ENCODE measurements around the gene SSTR5. TPM values are rescaled to one million over a fixed set of nuclear protein-coding genes. Genes with fewer than 3 reads are reported as not detected.

Gene SSTR5
- total RNA-seq, 4 donors from 2014 or later, result 1.5 TPM; not detected in 3

DNA sequence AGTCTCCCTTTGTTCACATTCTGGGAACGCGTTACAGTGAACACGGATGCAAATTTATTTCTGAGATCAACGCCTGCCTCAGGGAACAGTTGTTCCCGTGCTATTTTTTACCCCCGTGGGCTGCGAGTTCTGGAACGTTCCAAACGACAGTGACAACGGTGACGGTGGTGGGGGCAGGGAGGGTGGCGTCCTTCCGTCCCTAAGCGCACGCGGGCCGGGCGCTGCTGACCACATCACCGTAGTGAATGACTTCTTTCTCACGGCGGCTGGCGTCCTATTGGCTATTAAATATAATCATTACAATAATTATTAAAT lies 45.1 kb upstream of the SSTR5 start:
- no peak overlapping the region for H3K4me3 ChIP-seq
- TF ChIP-seq, protein P1, sequence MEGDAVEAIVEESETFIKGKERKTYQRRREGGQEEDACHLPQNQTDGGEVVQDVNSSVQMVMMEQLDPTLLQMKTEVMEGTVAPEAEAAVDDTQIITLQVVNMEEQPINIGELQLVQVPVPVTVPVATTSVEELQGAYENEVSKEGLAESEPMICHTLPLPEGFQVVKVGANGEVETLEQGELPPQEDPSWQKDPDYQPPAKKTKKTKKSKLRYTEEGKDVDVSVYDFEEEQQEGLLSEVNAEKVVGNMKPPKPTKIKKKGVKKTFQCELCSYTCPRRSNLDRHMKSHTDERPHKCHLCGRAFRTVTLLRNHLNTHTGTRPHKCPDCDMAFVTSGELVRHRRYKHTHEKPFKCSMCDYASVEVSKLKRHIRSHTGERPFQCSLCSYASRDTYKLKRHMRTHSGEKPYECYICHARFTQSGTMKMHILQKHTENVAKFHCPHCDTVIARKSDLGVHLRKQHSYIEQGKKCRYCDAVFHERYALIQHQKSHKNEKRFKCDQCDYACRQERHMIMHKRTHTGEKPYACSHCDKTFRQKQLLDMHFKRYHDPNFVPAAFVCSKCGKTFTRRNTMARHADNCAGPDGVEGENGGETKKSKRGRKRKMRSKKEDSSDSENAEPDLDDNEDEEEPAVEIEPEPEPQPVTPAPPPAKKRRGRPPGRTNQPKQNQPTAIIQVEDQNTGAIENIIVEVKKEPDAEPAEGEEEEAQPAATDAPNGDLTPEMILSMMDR (IDR thresholded peaks at IDR 0.05), result no peak
- TF ChIP-seq POLR2AphosphoS5 (IDR thresholded peaks at IDR 0.05) (no peak), POLR2A (IDR thresholded peaks at IDR 0.05) (no peak), EP300 (IDR thresholded peaks at IDR 0.05) (no peak)
- H3K4me1 ChIP-seq, result peaks cover 3% of the 10 kb centered on the region
- DNase-seq (ENCODE audit: low spot score in 2 of 2), result no peak
- 76% methylated on average over 22 of the region's 22 CpGs for WGBS
- H3K27ac ChIP-seq, result no peak overlapping the region
- H3K27me3 ChIP-seq, result peaks cover 84% of the 10 kb centered on the region
- H3K36me3 ChIP-seq, result no peaks in the 10 kb centered on the region
- no peaks in the 10 kb centered on the region for H3K9me3 ChIP-seq

DNA sequence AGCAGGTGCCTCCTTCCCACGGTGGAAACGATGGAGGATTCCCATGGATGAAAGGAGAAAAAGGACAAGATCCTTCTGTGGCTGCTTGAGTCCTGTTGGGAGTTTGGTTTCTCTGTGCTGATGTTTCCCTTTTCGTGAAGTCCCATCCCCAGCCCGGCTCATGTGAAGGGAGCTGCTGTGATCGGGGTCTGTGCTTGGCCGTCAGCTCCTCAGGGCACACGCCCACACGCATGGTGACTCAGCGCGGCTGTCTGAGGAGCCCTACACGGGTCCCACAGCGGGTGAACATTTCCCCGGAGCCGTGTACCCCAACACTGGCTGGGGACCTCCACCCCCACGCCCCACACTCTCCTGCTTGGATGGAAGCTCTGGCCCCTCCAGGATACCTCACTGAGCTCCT lies 44.5 kb upstream of the SSTR5 start:
- Histone ChIP-seq H3K36me3 (no peaks in the 10 kb centered on the region), H3K9me3 (no peaks in the 10 kb centered on the region), H3K27ac (no peak overlapping the region), H3K4me3 (no peak overlapping the region), H3K27me3 (peaks cover 78% of the 10 kb centered on the region), H3K4me1 (peaks cover 3% of the 10 kb centered on the region)
- DNase-seq (ENCODE audit: low spot score in 2 of 2), result no peak
- TF ChIP-seq EP300 (IDR thresholded peaks at IDR 0.05) (no peak), POLR2A (IDR thresholded peaks at IDR 0.05) (no peak), POLR2AphosphoS5 (IDR thresholded peaks at IDR 0.05) (no peak)
- TF ChIP-seq, protein P1 (IDR thresholded peaks at IDR 0.05), result no peak
- WGBS, result 30% methylated on average over 15 of the region's 15 CpGs

- no peak overlapping the region for H3K4me3 ChIP-seq
Observed at GRCh38 chr16:1028524-1029258, 43.9 kb upstream of the SSTR5 start.

DNA sequence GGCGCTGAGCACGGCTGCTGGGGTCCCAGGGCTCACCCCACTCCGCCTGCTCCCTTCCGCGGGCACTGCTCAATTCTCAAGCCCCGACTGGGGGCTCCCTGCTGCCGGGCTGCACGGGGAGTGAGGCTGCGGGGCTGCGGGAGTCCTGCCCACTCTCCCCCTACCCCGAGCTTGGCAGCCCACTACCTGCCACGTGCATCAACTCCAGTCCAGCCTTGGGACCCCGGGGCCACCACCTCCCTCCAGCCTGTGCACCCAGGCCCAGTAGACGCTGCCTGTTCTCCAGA lies 43.3 kb upstream of the SSTR5 start:
- Histone ChIP-seq H3K9me3 (no peaks in the 10 kb centered on the region), H3K4me3 (no peak overlapping the region), H3K36me3 (no peaks in the 10 kb centered on the region), H3K27ac (no peak overlapping the region), H3K4me1 (peaks cover 3% of the 10 kb centered on the region), H3K27me3 (peaks cover 70% of the 10 kb centered on the region)
- no peak for DNase-seq (ENCODE audit: low spot score in 2 of 2)
- no peak for TF ChIP-seq POLR2AphosphoS5 (IDR thresholded peaks at IDR 0.05)
- TF ChIP-seq, protein P1 (IDR thresholded peaks at IDR 0.05), result no peak
- TF ChIP-seq EP300 (IDR thresholded peaks at IDR 0.05), result no peak
- TF ChIP-seq POLR2A (IDR thresholded peaks at IDR 0.05), result no peak
- WGBS, result 60% methylated on average over 1 of the region's 14 CpGs

More at GRCh38 chr16:1028524-1029258, 43.9 kb upstream of the SSTR5 start:
- Histone ChIP-seq H3K36me3 (no peaks in the 10 kb centered on the region), H3K27ac (no peak overlapping the region), H3K4me1 (peaks cover 3% of the 10 kb centered on the region), H3K27me3 (peaks cover 74% of the 10 kb centered on the region), H3K9me3 (no peaks in the 10 kb centered on the region)
- WGBS, result no CpG with 5 or more reads among the region's 39 CpGs
- no peak for DNase-seq (ENCODE audit: low spot score in 2 of 2)
- no peak for TF ChIP-seq EP300 (IDR thresholded peaks at IDR 0.05)
- no peak for TF ChIP-seq POLR2AphosphoS5 (IDR thresholded peaks at IDR 0.05)
- TF ChIP-seq, protein P1 (IDR thresholded peaks at IDR 0.05), result no peak
- no peak for TF ChIP-seq POLR2A (IDR thresholded peaks at IDR 0.05)

DNA sequence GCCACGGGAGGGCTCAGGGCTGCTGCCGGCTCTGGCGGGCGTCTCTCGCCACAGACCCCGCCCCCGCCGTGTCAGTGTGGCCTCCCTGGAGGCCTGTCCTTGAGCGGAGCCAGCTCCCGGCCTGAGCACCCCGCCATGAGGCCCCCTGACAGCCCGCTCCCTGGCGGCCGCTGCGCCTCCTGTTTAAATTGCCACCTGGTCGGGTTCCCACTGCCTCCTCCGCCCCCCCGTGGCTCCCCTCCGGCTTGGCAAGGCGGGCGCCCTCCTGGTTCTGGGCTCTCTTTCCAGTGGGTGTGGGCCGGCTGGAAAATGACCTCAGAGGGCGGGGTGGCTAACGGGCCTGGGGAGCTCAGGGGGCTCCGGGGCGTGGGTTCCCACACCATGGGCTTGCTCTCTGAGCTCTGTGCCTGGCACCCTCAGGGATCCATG lies 42.1 kb upstream of the SSTR5 start:
- TF ChIP-seq POLR2AphosphoS5 (IDR thresholded peaks at IDR 0.05), result no peak
- TF ChIP-seq, protein P1 (IDR thresholded peaks at IDR 0.05), result no peak
- TF ChIP-seq EP300 (IDR thresholded peaks at IDR 0.05), result no peak
- no peak for TF ChIP-seq POLR2A (IDR thresholded peaks at IDR 0.05)
- Histone ChIP-seq H3K4me1 (peaks cover 3% of the 10 kb centered on the region), H3K4me3 (no peak overlapping the region), H3K27me3 (peaks cover 69% of the 10 kb centered on the region), H3K36me3 (no peaks in the 10 kb centered on the region), H3K9me3 (no peaks in the 10 kb centered on the region), H3K27ac (no peak overlapping the region)
- 36% methylated on average over 5 of the region's 26 CpGs for WGBS
- DNase-seq (ENCODE audit: low spot score in 2 of 2), result no peak
